C4-2B (cell line): ENCODE results near the gene PIP4K2C.

Experiments
- H3K27ac ChIP-seq: fragments of 450-650 bp; 2 replicates; pipeline ENCODE4 v1.5.1; 2017
- CTCF ChIP-seq: fragments of 450-650 bp; conservative IDR thresholded peaks from 2 replicates; pipeline ENCODE4 v1.5.1; 2017; ENCODE audit warnings: mild to moderate bottlenecking
- ZFX ChIP-seq: fragments of 450-650 bp; IDR thresholded peaks from 2 replicates; pipeline ENCODE4 v1.6.1; 2017

The PIP4K2C gene

GRCh38 chr12:57622293-57623245 lies 31.6 kb downstream of the PIP4K2C start:
- no peak overlapping the region for H3K27ac ChIP-seq
- TF ChIP-seq ZFX (no peak), CTCF (no peak)

GRCh38 chr12:57623385-57623784 lies 32.4 kb downstream of the PIP4K2C start:
- H3K27ac ChIP-seq, result no peak overlapping the region
- no peak for TF ChIP-seq CTCF
- no peak for TF ChIP-seq ZFX

- H3K27ac ChIP-seq, result no peak overlapping the region
- TF ChIP-seq ZFX, result no peak
- TF ChIP-seq CTCF, result no peak
Measured at GRCh38 chr12:57623811-57624390, 32.9 kb downstream of the PIP4K2C start.

GRCh38 chr12:57624441-57625220 lies 33.6 kb downstream of the PIP4K2C start:
- TF ChIP-seq CTCF (no peak), ZFX (no peak)

GRCh38 chr12:57625261-57626032 lies 34.5 kb downstream of the PIP4K2C start:
- TF ChIP-seq ZFX, result no peak
- no peak overlapping the region for H3K27ac ChIP-seq

More at GRCh38 chr12:57624441-57625220, 33.6 kb downstream of the PIP4K2C start:
- no peak overlapping the region for H3K27ac ChIP-seq

- TF ChIP-seq ZFX (no peak), CTCF (no peak)
- no peak overlapping the region for H3K27ac ChIP-seq
Measured at GRCh38 chr12:57626111-57626920, 35.3 kb downstream of the PIP4K2C start.
